PC-9 (cell line): ENCODE data around the gene EHBP1. TPM values are rescaled to one million over a fixed set of nuclear protein-coding genes. Genes with fewer than 3 reads are reported as not detected.

Experiments
- BruUV-seq: library from RNA; stranded (reverse); fragments of 400-500 nt; replicated peaks from 2 replicates; lab custom pipeline; 2021; lab: Mats Ljungman, UMichigan
- CTCF ChIA-PET: fragments of 300-600 bp; sonication (Branson Sonifier 250); formaldehyde crosslinking; loops from one replicate; lab custom pipeline; 2022; ENCODE audit warnings: antibody characterized with exemption; lab: Charles Lee
- POLR2A ChIA-PET: fragments of 300-600 bp; sonication (Branson Sonifier 250); formaldehyde crosslinking; loops from one replicate; lab custom pipeline; 2022; ENCODE audit warnings: antibody characterized with exemption; ENCODE audit not compliant: unreplicated experiment; lab: Charles Lee
- DNase-seq, 2 experiments: peaks; one replicate each; pipeline versions ENCODE4 v3.0.0 to v3.0.0-alpha.2; 2015 to 2022; ENCODE audit warnings: mixed read lengths in 1 of 2
- H2AFZ ChIP-seq: fragments of 200-600 bp; sonication (generic); 2 replicates; pipeline ENCODE4 v1.8.1; 2017; ENCODE audit warnings: antibody characterized with exemption
- H3F3A ChIP-seq: fragments of 200-600 bp; sonication (generic); 2 replicates; pipeline ENCODE4 v1.8.1; 2017; ENCODE audit warnings: antibody characterized with exemption, mild to moderate bottlenecking, low read depth; ENCODE audit not compliant: insufficient read depth
- H3K27ac ChIP-seq: fragments of 200-600 bp; sonication (generic); 2 replicates; pipeline ENCODE4 v1.6.1; 2016; ENCODE audit warnings: mixed run types
- H3K27me3 ChIP-seq: fragments of 200-600 bp; sonication (generic); 2 replicates; pipeline ENCODE4 v1.6.1; 2016; ENCODE audit warnings: low read depth, mixed run types; ENCODE audit not compliant: insufficient read depth
- H3K36me3 ChIP-seq: fragments of 200-600 bp; sonication (generic); 2 replicates; pipeline ENCODE4 v1.6.1; 2016; ENCODE audit warnings: low read depth, mixed run types
- H3K4me1 ChIP-seq: fragments of 200-600 bp; sonication (generic); replicated peaks from 2 replicates; pipeline ENCODE4 v1.6.1; 2016; ENCODE audit warnings: mixed run types; ENCODE audit not compliant: insufficient read depth
- H3K4me2 ChIP-seq: fragments of 200-600 bp; sonication (generic); 2 replicates; pipeline ENCODE4 v1.6.1; 2017; ENCODE audit warnings: mixed run types
- H3K4me3 ChIP-seq: fragments of 200-600 bp; sonication (generic); 2 replicates; pipeline ENCODE4 v1.6.1; 2016; ENCODE audit warnings: mixed run types
- H3K79me2 ChIP-seq: fragments of 200-600 bp; sonication (generic); 2 replicates; pipeline ENCODE4 v1.6.1; 2017; ENCODE audit warnings: low read depth, mixed run types
- H3K9me2 ChIP-seq: fragments of 200-600 bp; sonication (generic); 2 replicates; pipeline ENCODE4 v1.8.1; 2017; ENCODE audit warnings: mild to moderate bottlenecking; ENCODE audit not compliant: insufficient read depth
- H3K9me3 ChIP-seq: fragments of 200-600 bp; sonication (generic); 2 replicates; pipeline ENCODE4 v1.8.1; 2016; ENCODE audit warnings: low read depth; ENCODE audit not compliant: insufficient read depth
- H4K20me1 ChIP-seq: fragments of 200-600 bp; sonication (generic); 2 replicates; pipeline ENCODE4 v1.8.1; 2017; ENCODE audit not compliant: insufficient read depth
- EZH2 ChIP-seq: fragments of 200-600 bp; sonication (generic); IDR thresholded peaks from 2 replicates; pipeline ENCODE4 v1.8.0; 2017; ENCODE audit warnings: antibody characterized with exemption, low read depth
- intact Hi-C: fragments of 100-400 bp; cut with micrococcal nuclease; formaldehyde crosslinking; loops from one replicate; pipeline ENCODE4 v1.10.0; 2022; ENCODE audit not compliant: unreplicated experiment
- total RNA-seq: library from RNA; stranded (reverse); gene quantifications from 2 replicates; pipeline ENCODE4 v1.2.3, GENCODE V29; 2021
- TF ChIP-seq, protein P1 (sequence below): fragments of 200-600 bp; sonication (generic); conservative IDR thresholded peaks from 2 replicates; pipeline ENCODE4 v1.6.1; 2017; ENCODE audit warnings: mixed run types, antibody characterized with exemption, mild to moderate bottlenecking, moderate library complexity

EHBP1 gene
- total RNA-seq, 1 experiment from 2014 or later = 100 TPM

DNA sequence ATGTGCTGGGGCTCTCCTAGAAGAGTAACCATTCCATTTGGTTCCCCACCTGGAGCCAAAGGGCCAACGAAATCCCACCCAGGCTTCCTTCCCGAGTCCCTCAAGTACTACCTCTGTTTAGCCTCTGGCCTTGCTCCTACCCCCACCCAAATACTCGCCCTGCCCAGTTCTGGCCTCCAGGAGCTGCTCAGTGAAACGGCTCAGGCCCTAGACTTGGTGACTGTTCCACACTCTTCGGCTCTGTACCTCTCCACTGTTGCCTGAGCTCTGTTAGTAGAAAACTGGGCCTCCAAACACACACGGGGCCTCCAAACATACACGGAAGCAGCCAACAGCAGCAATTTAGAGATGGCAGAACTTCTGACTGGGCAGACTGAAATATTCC, 349.3 kb downstream of the EHBP1 start:
- CTCF ChIA-PET = no interaction called here
- Histone ChIP-seq H3F3A (no peaks in the 10 kb centered on the region; the same call in 1 of the 2 replicates), H4K20me1 (no peaks in the 10 kb centered on the region), H2AFZ (no peak overlapping the region), H3K27me3 (no peaks in the 10 kb centered on the region), H3K9me2 (no peaks in the 10 kb centered on the region), H3K79me2 (no peaks in the 10 kb centered on the region), H3K4me3 (no peak overlapping the region), H3K36me3 (no peaks in the 10 kb centered on the region), H3K4me1 (no peaks in the 10 kb centered on the region), H3K9me3 (no peaks in the 10 kb centered on the region), H3K27ac (no peak overlapping the region), H3K4me2 (no peak overlapping the region)
- intact Hi-C loops = no loop called here
- TF ChIP-seq, protein P1, sequence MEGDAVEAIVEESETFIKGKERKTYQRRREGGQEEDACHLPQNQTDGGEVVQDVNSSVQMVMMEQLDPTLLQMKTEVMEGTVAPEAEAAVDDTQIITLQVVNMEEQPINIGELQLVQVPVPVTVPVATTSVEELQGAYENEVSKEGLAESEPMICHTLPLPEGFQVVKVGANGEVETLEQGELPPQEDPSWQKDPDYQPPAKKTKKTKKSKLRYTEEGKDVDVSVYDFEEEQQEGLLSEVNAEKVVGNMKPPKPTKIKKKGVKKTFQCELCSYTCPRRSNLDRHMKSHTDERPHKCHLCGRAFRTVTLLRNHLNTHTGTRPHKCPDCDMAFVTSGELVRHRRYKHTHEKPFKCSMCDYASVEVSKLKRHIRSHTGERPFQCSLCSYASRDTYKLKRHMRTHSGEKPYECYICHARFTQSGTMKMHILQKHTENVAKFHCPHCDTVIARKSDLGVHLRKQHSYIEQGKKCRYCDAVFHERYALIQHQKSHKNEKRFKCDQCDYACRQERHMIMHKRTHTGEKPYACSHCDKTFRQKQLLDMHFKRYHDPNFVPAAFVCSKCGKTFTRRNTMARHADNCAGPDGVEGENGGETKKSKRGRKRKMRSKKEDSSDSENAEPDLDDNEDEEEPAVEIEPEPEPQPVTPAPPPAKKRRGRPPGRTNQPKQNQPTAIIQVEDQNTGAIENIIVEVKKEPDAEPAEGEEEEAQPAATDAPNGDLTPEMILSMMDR = no peak
- no peak for TF ChIP-seq EZH2
- no peak for DNase-seq
- no TSS peak for BruUV-seq
- POLR2A ChIA-PET = no interaction called here

DNA sequence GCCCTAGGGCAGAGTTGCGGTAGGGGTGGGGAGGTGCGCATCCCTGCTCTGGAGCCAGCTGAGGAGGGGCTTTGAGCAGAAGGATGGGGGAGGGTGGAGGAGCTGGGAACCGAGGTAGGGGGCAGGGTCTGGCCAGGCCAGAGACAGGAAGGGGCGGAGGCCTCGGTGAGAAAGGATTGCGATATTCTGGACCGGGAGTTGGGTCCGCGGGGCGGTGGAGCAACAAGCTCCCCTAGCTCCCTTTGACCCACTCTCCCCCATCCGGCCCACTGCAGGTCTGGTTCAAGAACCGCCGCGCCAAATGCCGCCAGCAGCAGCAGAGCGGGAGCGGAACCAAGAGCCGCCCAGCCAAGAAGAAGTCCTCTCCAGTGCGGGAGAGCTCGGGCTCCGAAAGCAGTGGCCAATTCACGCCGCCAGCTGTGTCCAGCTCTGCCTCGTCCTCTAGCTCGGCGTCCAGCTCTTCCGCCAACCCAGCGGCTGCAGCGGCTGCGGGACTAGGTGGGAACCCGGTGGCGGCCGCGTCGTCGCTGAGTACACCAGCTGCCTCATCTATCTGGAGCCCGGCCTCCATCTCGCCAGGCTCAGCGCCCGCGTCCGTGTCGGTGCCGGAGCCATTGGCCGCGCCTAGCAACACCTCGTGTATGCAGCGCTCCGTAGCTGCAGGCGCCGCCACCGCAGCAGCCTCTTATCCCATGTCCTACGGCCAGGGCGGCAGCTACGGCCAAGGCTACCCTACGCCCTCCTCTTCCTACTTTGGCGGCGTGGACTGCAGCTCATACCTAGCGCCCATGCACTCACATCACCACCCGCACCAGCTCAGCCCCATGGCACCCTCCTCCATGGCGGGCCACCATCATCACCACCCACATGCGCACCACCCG, 350.0 kb downstream of the EHBP1 start:
- H3K36me3 ChIP-seq = no peaks in the 10 kb centered on the region
- H3K79me2 ChIP-seq = no peaks in the 10 kb centered on the region
- no peaks in the 10 kb centered on the region for H3K9me3 ChIP-seq
- no peaks in the 10 kb centered on the region; the same call in 1 of the 2 replicates for H3F3A ChIP-seq
- TF ChIP-seq EZH2 = no peak
- TF ChIP-seq, protein P1 = no peak
- H3K27me3 ChIP-seq = no peaks in the 10 kb centered on the region
- DNase-seq = no peak
- H3K9me2 ChIP-seq = no peaks in the 10 kb centered on the region
- no peak overlapping the region for H3K27ac ChIP-seq
- ChIA-PET CTCF (no interaction called here), POLR2A (no interaction called here)
- no TSS peak for BruUV-seq
- H3K4me3 ChIP-seq = no peak overlapping the region
- no peaks in the 10 kb centered on the region for H4K20me1 ChIP-seq
- H3K4me1 ChIP-seq = no peaks in the 10 kb centered on the region
- no peak overlapping the region for H2AFZ ChIP-seq
- intact Hi-C loops = no loop called here
- H3K4me2 ChIP-seq = no peak overlapping the region

DNA sequence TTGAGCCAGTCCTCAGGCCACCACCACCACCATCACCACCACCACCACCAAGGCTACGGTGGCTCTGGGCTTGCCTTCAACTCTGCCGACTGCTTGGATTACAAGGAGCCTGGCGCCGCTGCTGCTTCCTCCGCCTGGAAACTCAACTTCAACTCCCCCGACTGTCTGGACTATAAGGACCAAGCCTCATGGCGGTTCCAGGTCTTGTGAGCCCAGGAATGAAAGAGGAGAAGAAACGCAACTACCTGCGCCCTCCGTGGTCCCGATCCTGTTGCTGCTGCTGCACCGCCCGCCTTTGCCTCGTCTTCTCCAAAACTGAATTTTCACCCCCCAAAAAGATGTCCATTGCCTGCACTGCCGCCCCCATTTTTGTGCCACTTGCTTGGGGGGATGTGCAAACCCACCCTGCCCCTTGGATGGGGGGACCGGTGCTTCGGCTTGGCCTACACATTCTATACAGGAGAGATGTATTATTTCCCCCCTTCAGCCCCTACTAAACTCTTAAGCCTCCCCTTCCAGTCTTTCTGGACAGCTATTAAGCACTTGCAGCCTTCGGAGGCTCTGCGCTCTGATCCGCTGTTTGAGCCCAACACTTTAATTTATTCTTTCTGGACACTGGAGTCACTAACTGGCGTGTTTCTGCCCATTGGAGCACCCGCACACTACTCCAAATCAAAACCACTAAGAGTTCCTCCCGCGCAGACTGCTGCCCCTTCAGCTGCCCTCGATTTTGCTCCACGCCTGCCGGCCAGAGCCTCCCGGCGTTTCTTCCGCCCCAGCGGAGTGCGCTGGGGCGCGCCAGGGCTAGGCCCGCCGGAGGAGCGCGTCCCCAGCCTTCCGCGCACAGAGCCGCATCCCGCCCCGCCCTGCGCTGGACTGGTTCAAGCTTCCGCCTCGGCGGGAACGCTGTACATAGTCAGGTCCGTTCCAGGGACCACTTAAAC, 350.9 kb downstream of the EHBP1 start:
- Histone ChIP-seq H4K20me1 (no peaks in the 10 kb centered on the region), H3K9me3 (no peaks in the 10 kb centered on the region), H3K36me3 (no peaks in the 10 kb centered on the region), H3F3A (no peaks in the 10 kb centered on the region; the same call in 1 of the 2 replicates), H2AFZ (no peak overlapping the region), H3K79me2 (no peaks in the 10 kb centered on the region), H3K27me3 (no peaks in the 10 kb centered on the region), H3K4me3 (no peak overlapping the region), H3K9me2 (no peaks in the 10 kb centered on the region), H3K4me2 (no peak overlapping the region), H3K4me1 (no peaks in the 10 kb centered on the region), H3K27ac (no peak overlapping the region)
- intact Hi-C loops = no loop called here
- TF ChIP-seq, protein P1 = no peak
- no peak for TF ChIP-seq EZH2
- DNase-seq = no peak
- ChIA-PET CTCF (no interaction called here), POLR2A (no interaction called here)
- no TSS peak for BruUV-seq
